Body of pancreas (tissue), 4 donors: Measurements from ENCODE around the gene NID2. TPM values are rescaled to one million over a fixed set of nuclear protein-coding genes. Genes with fewer than 3 reads are reported as not detected.

Experiments used
- ATAC-seq: fragments of 150-250 bp; one replicate; pipeline ENCODE4 v1.9.1; 2016
- DNase-seq, 4 donors: peaks; one replicate each; pipeline ENCODE4 v3.0.0-alpha.2; 2019
- H3K27ac ChIP-seq, 4 donors: fragments of 200-600 bp; sonication (generic); 1 replicate in 3 of 4; 2 replicates in 1 of 4; pipeline versions ENCODE4 v1.5.1 to v1.6.1; 2016 to 2019; ENCODE audit warnings: mild to moderate bottlenecking in 1 of 4, mixed read lengths in 1 of 4, moderate library complexity in 1 of 4
- H3K27me3 ChIP-seq, 2 donors: fragments of 200-600 bp; sonication (generic); one replicate each; pipeline ENCODE4 v1.6.0; 2016; ENCODE audit warnings: mild to moderate bottlenecking in 1 of 2
- H3K36me3 ChIP-seq, 2 donors: fragments of 200-600 bp; sonication (generic); replicated peaks in 1 of 2; 2 replicates each; pipeline ENCODE4 v1.5.1; 2016; ENCODE audit warnings: low read depth in 2 of 2; ENCODE audit not compliant: insufficient read depth in 1 of 2
- H3K4me1 ChIP-seq: fragments of 200-600 bp; sonication (generic); one replicate; pipeline ENCODE4 v1.6.0; 2016
- H3K4me3 ChIP-seq, 2 donors: fragments of 200-600 bp; sonication (generic); 1 replicate in 1 of 2; 2 replicates in 1 of 2; pipeline ENCODE4 v1.5.1; 2016 to 2019
- H3K9me3 ChIP-seq, 3 donors: fragments of 200-600 bp; sonication (generic); 1 replicate in 2 of 3; 2 replicates in 1 of 3; pipeline ENCODE4 v1.5.1; 2016
- CTCF ChIP-seq, 7 experiments: fragments of 450-650 bp in 4 of 7; fragments of 200-600 bp in 3 of 7; sonication (generic) in 3 of 7; IDR thresholded peaks; one replicate each; pipeline ENCODE4 v1.5.1; 2016 to 2019; ENCODE audit warnings: antibody characterized with exemption in 7 of 7
- POLR2A ChIP-seq, 3 donors: fragments of 450-650 bp; IDR thresholded peaks; one replicate each; pipeline ENCODE4 v1.6.1; 2016; ENCODE audit warnings: antibody characterized with exemption in 3 of 3, mild to moderate bottlenecking in 2 of 3
- WGBS, 2 donors: methylation state at CpG; one replicate each; pipeline ENCODE4 v1.1.5; 2017; 5-methylcytosine and 5-hydroxymethylcytosine counted together
- intact Hi-C: fragments of 100-400 bp; cut with DNase I; formaldehyde crosslinking; loops from one replicate; pipeline ENCODE4 v1.15.1; 2023
- total RNA-seq, 2 donors: library from RNA; depleted of rRNA; stranded (reverse); fragments of >200 nt; gene quantifications; one replicate each; pipeline ENCODE4 v1.1.0, GENCODE V29; 2016

Gene NID2
- total RNA-seq, 2 donors from 2014 or later: 34.6 to 37.6 TPM

GRCh38 chr14:52044791-52045522, 23.9 kb downstream of the NID2 start:
- Histone ChIP-seq H3K36me3 (no peaks in the 10 kb centered on the region), H3K4me3 (no peak overlapping the region), H3K27ac (peak overlapping the region; percentile 72 to 89 (median 78)), H3K9me3 (no peaks in the 10 kb centered on the region), H3K4me1 (peaks cover 30% of the 10 kb centered on the region), H3K27me3 (no peaks in the 10 kb centered on the region)
- TF ChIP-seq POLR2A (IDR thresholded peaks at IDR 0.05): peak in 1 of 3 donors; percentile 26
- TF ChIP-seq CTCF (IDR thresholded peaks at IDR 0.05): no peak
- 50 to 51% methylated on average over 11 of the region's 11 CpGs for WGBS, 2 donors
- ATAC-seq (peak; percentile 97), DNase-seq (peak; percentile 79 to 89 (median 88))
- intact Hi-C loops: no loop called here

GRCh38 chr14:52043690-52044089, 25.2 kb downstream of the NID2 start:
- intact Hi-C loops: no loop called here
- H3K4me1 ChIP-seq: peaks cover 30% of the 10 kb centered on the region
- DNase-seq: peak in 3 of 4 donors; percentile 33 to 56 (median 36)
- H3K9me3 ChIP-seq: no peaks in the 10 kb centered on the region
- 49 to 58% methylated on average over 5 of the region's 5 CpGs for WGBS, 2 donors
- ATAC-seq: no peak
- H3K27ac ChIP-seq: no peak overlapping the region
- H3K4me3 ChIP-seq: no peak overlapping the region
- no peaks in the 10 kb centered on the region for H3K36me3 ChIP-seq
- H3K27me3 ChIP-seq: no peaks in the 10 kb centered on the region
- TF ChIP-seq CTCF (IDR thresholded peaks at IDR 0.05) (peak in 6 of 7 experiments; percentile 26 to 49 (median 34)), POLR2A (IDR thresholded peaks at IDR 0.05) (no peak)

- Histone ChIP-seq H3K4me1 (peaks cover 30% of the 10 kb centered on the region), H3K27me3 (no peaks in the 10 kb centered on the region), H3K36me3 (no peaks in the 10 kb centered on the region), H3K9me3 (no peaks in the 10 kb centered on the region), H3K4me3 (no peak overlapping the region), H3K27ac (no peak overlapping the region)
- intact Hi-C loops: no loop called here
- DNase-seq: no peak
- WGBS, 2 donors: 47 to 49% methylated on average over 8 of the region's 8 CpGs
- TF ChIP-seq POLR2A (IDR thresholded peaks at IDR 0.05): no peak
- TF ChIP-seq CTCF (IDR thresholded peaks at IDR 0.05): no peak
- ATAC-seq: no peak
These were observed 26.2 kb downstream of the NID2 start for GRCh38 chr14:52042371-52043289.

- WGBS, 2 donors: 80 to 87% methylated on average over 7 of the region's 7 CpGs
- H3K36me3 ChIP-seq: no peaks in the 10 kb centered on the region
- intact Hi-C loops: no loop called here
- DNase-seq (no peak), ATAC-seq (no peak)
- TF ChIP-seq CTCF (IDR thresholded peaks at IDR 0.05) (no peak), POLR2A (IDR thresholded peaks at IDR 0.05) (no peak)
- H3K9me3 ChIP-seq: no peaks in the 10 kb centered on the region
- peaks cover 20% of the 10 kb centered on the region for H3K4me1 ChIP-seq
- H3K4me3 ChIP-seq: no peak overlapping the region
- H3K27ac ChIP-seq: no peak overlapping the region
- H3K27me3 ChIP-seq: no peaks in the 10 kb centered on the region
These were observed 28.3 kb downstream of the NID2 start for GRCh38 chr14:52040598-52040997.
